ENCODE measurements around the gene OSBPL9. TPM values are rescaled to one million over a fixed set of nuclear protein-coding genes. Genes with fewer than 3 reads are reported as not detected.

The OSBPL9 gene
- total RNA-seq, 6 experiments from 2014 or later = 39.8 to 54.2 (median 44.8) TPM

DNA sequence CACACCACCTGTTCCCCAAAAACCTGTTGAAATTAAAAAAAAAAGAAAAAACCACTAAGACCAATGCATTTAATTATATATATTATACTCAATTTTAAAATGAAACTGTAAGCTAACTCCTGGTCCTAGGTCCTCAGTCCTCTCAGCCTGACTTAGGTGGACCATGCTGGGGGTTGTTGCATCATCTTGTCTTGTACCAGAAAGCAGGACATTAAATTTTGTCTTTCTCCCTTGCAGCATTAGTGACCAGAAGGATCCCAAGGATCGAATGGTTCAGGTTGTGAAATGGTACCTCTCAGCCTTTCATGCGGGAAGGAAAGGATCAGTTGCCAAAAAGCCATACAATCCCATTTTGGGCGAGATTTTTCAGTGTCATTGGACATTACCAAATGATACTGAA, 164.0 kb downstream of the OSBPL9 start:
- no peaks in the 10 kb centered on the region for H3K9me3 Mint-ChIP-seq
- H3K4me1 Mint-ChIP-seq (ENCODE audit: low read depth) = peaks cover 15% of the 10 kb centered on the region
- no peak overlapping the region for H3K4me3 Mint-ChIP-seq
- peaks cover 1% of the 10 kb centered on the region; the same call in 1 of the 2 replicates for H3K27me3 Mint-ChIP-seq (ENCODE audit: insufficient read depth)
- DNase-seq = no peak
- H3K36me3 Mint-ChIP-seq (ENCODE audit: low read depth) = peaks cover 48% of the 10 kb centered on the region
- no peak overlapping the region for H3K27ac Mint-ChIP-seq
- TF ChIP-seq, protein P1, sequence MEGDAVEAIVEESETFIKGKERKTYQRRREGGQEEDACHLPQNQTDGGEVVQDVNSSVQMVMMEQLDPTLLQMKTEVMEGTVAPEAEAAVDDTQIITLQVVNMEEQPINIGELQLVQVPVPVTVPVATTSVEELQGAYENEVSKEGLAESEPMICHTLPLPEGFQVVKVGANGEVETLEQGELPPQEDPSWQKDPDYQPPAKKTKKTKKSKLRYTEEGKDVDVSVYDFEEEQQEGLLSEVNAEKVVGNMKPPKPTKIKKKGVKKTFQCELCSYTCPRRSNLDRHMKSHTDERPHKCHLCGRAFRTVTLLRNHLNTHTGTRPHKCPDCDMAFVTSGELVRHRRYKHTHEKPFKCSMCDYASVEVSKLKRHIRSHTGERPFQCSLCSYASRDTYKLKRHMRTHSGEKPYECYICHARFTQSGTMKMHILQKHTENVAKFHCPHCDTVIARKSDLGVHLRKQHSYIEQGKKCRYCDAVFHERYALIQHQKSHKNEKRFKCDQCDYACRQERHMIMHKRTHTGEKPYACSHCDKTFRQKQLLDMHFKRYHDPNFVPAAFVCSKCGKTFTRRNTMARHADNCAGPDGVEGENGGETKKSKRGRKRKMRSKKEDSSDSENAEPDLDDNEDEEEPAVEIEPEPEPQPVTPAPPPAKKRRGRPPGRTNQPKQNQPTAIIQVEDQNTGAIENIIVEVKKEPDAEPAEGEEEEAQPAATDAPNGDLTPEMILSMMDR (IDR thresholded peaks at IDR 0.05) = no peak

DNA sequence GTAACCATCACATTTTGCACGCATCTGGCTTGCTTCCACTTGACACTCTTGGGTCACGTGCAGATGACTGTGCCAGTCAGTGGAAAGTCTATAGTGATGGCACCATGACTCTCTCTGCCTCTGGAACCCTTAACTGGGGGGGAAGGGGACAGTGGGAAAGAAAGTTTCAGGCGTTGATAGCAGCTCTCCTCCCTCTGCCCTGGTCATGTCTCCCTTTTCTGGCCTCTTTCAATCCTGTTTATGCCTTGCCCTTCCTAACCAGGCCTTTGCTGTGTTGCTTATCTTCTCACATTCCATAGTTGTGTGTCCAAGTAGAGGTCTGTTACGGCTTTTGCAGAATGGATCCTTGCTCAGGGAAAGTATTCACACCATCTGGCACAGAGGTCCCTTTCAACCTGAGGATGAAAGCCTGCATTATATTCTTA, 168.1 kb downstream of the OSBPL9 start:
- H3K4me1 Mint-ChIP-seq (ENCODE audit: low read depth) = peaks cover 25% of the 10 kb centered on the region
- TF ChIP-seq, protein P1 (IDR thresholded peaks at IDR 0.05) = no peak
- no peak for DNase-seq

DNA sequence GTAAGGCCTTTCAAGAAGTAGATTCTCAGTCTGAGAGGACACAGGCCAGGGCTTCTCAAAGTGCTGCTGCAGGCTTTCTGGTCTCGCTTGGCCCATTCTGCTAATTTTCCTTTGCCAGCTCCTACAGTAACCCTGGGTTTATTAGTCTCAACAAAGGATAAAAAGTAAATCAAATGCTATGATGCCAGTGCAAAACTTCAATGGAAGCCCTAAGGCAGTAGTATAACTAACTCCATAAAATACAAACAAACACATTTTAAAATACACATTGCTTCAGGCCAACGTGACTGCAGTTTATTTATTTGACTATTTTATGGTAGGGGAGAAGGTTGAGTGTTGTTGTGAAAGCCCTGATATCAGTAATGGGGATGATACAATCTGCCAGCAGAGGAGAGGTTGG, 172.0 kb downstream of the OSBPL9 start:
- Mint-ChIP-seq H3K4me1 (ENCODE audit: low read depth) (peaks cover 54% of the 10 kb centered on the region), H3K4me3 (no peak overlapping the region), H3K27me3 (ENCODE audit: insufficient read depth) (peaks cover 3% of the 10 kb centered on the region), H3K27ac (peak overlapping the region; percentile 10; the same call in 1 of the 2 replicates), H3K9me3 (no peaks in the 10 kb centered on the region), H3K36me3 (ENCODE audit: low read depth) (peaks cover 74% of the 10 kb centered on the region)
- TF ChIP-seq, protein P1 (IDR thresholded peaks at IDR 0.05) = no peak
- no peak for DNase-seq

More for the DNA sequence above, 168.1 kb downstream of the OSBPL9 start:
- peak overlapping the region; percentile 18; the same call in 1 of the 2 replicates for H3K27ac Mint-ChIP-seq
- H3K27me3 Mint-ChIP-seq (ENCODE audit: insufficient read depth) = peaks cover 1% of the 10 kb centered on the region; the same call in 1 of the 2 replicates
- H3K4me3 Mint-ChIP-seq = no peak overlapping the region
- no peaks in the 10 kb centered on the region for H3K9me3 Mint-ChIP-seq
- H3K36me3 Mint-ChIP-seq (ENCODE audit: low read depth) = peaks cover 65% of the 10 kb centered on the region

DNA sequence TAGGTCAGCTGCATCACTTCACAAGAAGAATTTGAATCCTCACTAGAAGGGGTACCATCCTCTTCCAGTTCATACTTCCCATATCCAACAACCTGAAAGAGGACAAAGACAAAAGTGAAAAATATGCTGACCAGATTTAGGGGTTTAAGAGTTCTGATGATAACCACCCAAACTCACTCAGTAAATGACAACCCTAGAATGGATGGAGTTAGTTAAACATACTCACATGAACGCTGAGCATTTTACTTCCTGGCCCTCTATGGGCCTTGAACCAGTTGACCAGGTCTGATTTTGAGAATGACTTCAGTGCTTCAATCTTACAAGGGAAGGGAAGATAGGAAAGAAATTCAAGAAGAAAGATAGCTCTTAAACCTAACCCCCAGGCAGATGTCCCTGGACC, 172.4 kb downstream of the OSBPL9 start:
- Mint-ChIP-seq H3K4me3 (no peak overlapping the region), H3K9me3 (no peaks in the 10 kb centered on the region), H3K27ac (peak overlapping the region; percentile 10), H3K36me3 (ENCODE audit: low read depth) (peaks cover 72% of the 10 kb centered on the region), H3K4me1 (ENCODE audit: low read depth) (peaks cover 57% of the 10 kb centered on the region), H3K27me3 (ENCODE audit: insufficient read depth) (peaks cover 3% of the 10 kb centered on the region)
- DNase-seq = no peak
- TF ChIP-seq, protein P1 (IDR thresholded peaks at IDR 0.05) = no peak

DNA sequence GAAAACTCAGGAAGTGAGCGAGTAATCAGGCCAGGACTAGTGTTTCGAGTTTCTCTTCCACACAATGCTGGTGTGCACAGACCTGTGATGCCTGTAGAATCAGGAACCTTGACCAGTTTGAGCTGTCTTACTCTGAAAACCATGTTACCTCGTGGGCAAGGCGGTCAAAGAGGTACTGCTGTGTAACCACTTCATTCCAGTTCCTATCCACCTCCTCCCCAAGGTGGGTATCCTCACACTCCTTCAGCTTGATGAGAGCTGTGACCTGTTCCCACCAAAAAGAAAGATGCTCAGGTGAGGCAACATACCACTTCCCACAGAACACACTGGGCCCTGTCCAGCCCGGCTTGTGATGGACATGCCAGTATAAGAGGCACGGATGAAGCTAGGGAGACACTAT, 173.5 kb downstream of the OSBPL9 start:
- Mint-ChIP-seq H3K4me3 (no peak overlapping the region), H3K27me3 (ENCODE audit: insufficient read depth) (peaks cover 3% of the 10 kb centered on the region), H3K4me1 (ENCODE audit: low read depth) (peaks cover 47% of the 10 kb centered on the region), H3K9me3 (no peaks in the 10 kb centered on the region), H3K27ac (peak overlapping the region; percentile 7; the same call in 1 of the 2 replicates), H3K36me3 (ENCODE audit: low read depth) (peaks cover 61% of the 10 kb centered on the region)
- TF ChIP-seq, protein P1 (IDR thresholded peaks at IDR 0.05) = no peak
- no peak for DNase-seq

Data from HFFc6 (cell line).